H1 (cell line): ENCODE results near the gene AK5. TPM values are rescaled to one million over a fixed set of nuclear protein-coding genes. Genes with fewer than 3 reads are reported as not detected.

Source experiments
- CTCF ChIA-PET: fragments of 300-600 bp; sonication (Branson Sonifier 250); formaldehyde crosslinking; loops from one replicate; lab custom pipeline; 2021; ENCODE audit not compliant: partially characterized antibody; lab: Charles Lee
- POLR2A ChIA-PET: fragments of 300-600 bp; sonication (Branson Sonifier 250); formaldehyde crosslinking; loops from one replicate; lab custom pipeline; 2021; ENCODE audit warnings: inconsistent platforms; ENCODE audit not compliant: partially characterized antibody; lab: Charles Lee
- DNase-seq, 2 experiments: peaks; one replicate each; pipeline versions ENCODE4 v3.0.0 to v3.0.0-alpha.2; 2010 to 2022; ENCODE audit warnings: low spot score in 2 of 2, low read depth in 1 of 2, mixed read lengths in 1 of 2
- FAIRE-seq: peaks from 2 replicates; lab custom pipeline; 2011; peaks lifted over from hg19 to GRCh38; lab: Jason Lieb, UNC
- H2AFZ ChIP-seq: 2 replicates; pipeline ENCODE4 v1.8.1; 2012; ENCODE audit warnings: low read length, inconsistent platforms
- H2AK5ac ChIP-seq: 2 replicates; pipeline ENCODE4 v1.6.1; 2013; ENCODE audit warnings: low read depth, low read length
- H2BK120ac ChIP-seq: replicated peaks from 2 replicates; pipeline ENCODE3; 2013; ENCODE audit warnings: low read depth, low read length, inconsistent platforms
- H2BK12ac ChIP-seq: 2 replicates; pipeline ENCODE4 v1.6.1; 2013; ENCODE audit warnings: low read depth, low read length
- H2BK15ac ChIP-seq: 2 replicates; pipeline ENCODE4 v1.6.1; 2013; ENCODE audit warnings: low read length
- H2BK20ac ChIP-seq: 2 replicates; pipeline ENCODE4 v1.6.1; 2013; ENCODE audit warnings: low read length
- H2BK5ac ChIP-seq: 2 replicates; pipeline ENCODE4 v1.6.1; 2013; ENCODE audit warnings: low read depth, low read length
- H3K14ac ChIP-seq: 2 replicates; pipeline ENCODE4 v1.6.1; 2013; ENCODE audit warnings: inconsistent platforms; ENCODE audit not compliant: insufficient read length
- H3K18ac ChIP-seq: 2 replicates; pipeline ENCODE4 v1.6.1; 2013; ENCODE audit warnings: low read length; ENCODE audit errors: extremely low read depth
- H3K23ac ChIP-seq: 2 replicates; pipeline ENCODE4 v1.6.1; 2013; ENCODE audit warnings: inconsistent platforms; ENCODE audit not compliant: insufficient read length
- H3K23me2 ChIP-seq: 2 replicates; pipeline ENCODE4 v1.6.1; 2013; ENCODE audit warnings: low read depth, low read length
- H3K27ac ChIP-seq: 2 replicates; pipeline ENCODE4 v1.6.1; 2011; ENCODE audit warnings: low read depth, low read length, inconsistent platforms
- H3K27me3 ChIP-seq, 4 experiments: replicated peaks in 1 of 4; 1 replicate in 1 of 4; 2 replicates in 3 of 4; pipeline versions ENCODE4 v1.6.1 to v1.8.1; 2011 to 2013; ENCODE audit warnings: low read length in 3 of 4, mild to moderate bottlenecking in 3 of 4, inconsistent platforms in 2 of 4, mixed read lengths in 2 of 4, moderate library complexity in 1 of 4; ENCODE audit not compliant: control insufficient read depth in 3 of 4, insufficient read depth in 3 of 4; ENCODE audit errors: extremely low read depth in 1 of 4
- H3K36me3 ChIP-seq, 4 experiments: 2 replicates each; pipeline versions ENCODE4 v1.6.1 to v1.8.1; 2011 to 2013; ENCODE audit warnings: mild to moderate bottlenecking in 4 of 4, low read length in 3 of 4, moderate library complexity in 2 of 4, control low read depth in 1 of 4, inconsistent platforms in 1 of 4; ENCODE audit not compliant: insufficient read depth in 4 of 4, control insufficient read depth in 2 of 4
- H3K4ac ChIP-seq: replicated peaks from 2 replicates; pipeline ENCODE3; 2013; ENCODE audit warnings: low read length, low read depth, mixed read lengths, inconsistent platforms; ENCODE audit not compliant: insufficient read length
- H3K4me1 ChIP-seq, 4 experiments: replicated peaks in 1 of 4; 1 replicate in 1 of 4; 2 replicates in 3 of 4; pipeline versions ENCODE4 v1.6.1 to v1.8.1; 2011 to 2013; ENCODE audit warnings: low read length in 3 of 4, inconsistent platforms in 2 of 4, mixed read lengths in 1 of 4; ENCODE audit not compliant: insufficient read depth in 4 of 4, control insufficient read depth in 3 of 4
- H3K4me2 ChIP-seq, 2 experiments: 2 replicates each; pipeline versions ENCODE4 v1.6.1 to v1.8.1; 2011 to 2013; ENCODE audit warnings: low read depth in 2 of 2, low read length in 2 of 2, control low read depth in 1 of 2, inconsistent platforms in 1 of 2, mild to moderate bottlenecking in 1 of 2; ENCODE audit not compliant: insufficient read depth in 1 of 2
- H3K4me3 ChIP-seq, 4 experiments: fragments of 200-600, 300-600 bp in 1 of 4; sonication (generic), shearing (Covaris generic), sonication (Bioruptor Twin) in 1 of 4; 2 replicates each; pipeline versions ENCODE4 v1.5.1 to v1.8.1; 2011 to 2016; ENCODE audit warnings: low read length in 4 of 4, low read depth in 3 of 4, control low read depth in 2 of 4, inconsistent platforms in 2 of 4, mild to moderate bottlenecking in 2 of 4, mixed read lengths in 1 of 4, moderate library complexity in 1 of 4; ENCODE audit not compliant: insufficient read depth in 2 of 4; ENCODE audit errors: extremely low read depth in 1 of 4
- H3K56ac ChIP-seq: replicated peaks from 2 replicates; pipeline ENCODE3; 2013; ENCODE audit warnings: low read depth, mild to moderate bottlenecking, mixed read lengths, low read length, inconsistent platforms; ENCODE audit not compliant: insufficient read length
- H3K79me1 ChIP-seq: 2 replicates; pipeline ENCODE4 v1.6.1; 2013; ENCODE audit warnings: low read depth, low read length, control low read depth
- H3K79me2 ChIP-seq, 2 experiments: 2 replicates each; pipeline versions ENCODE4 v1.6.1 to v1.8.1; 2012 to 2013; ENCODE audit warnings: low read length in 2 of 2, mild to moderate bottlenecking in 2 of 2, inconsistent platforms in 1 of 2; ENCODE audit not compliant: insufficient read depth in 2 of 2, control insufficient read depth in 1 of 2
- H3K9ac ChIP-seq, 4 experiments: replicated peaks in 1 of 4; 1 replicate in 1 of 4; 2 replicates in 3 of 4; pipeline versions ENCODE4 v1.6.1 to v1.8.1; 2011 to 2013; ENCODE audit warnings: low read depth in 3 of 4, low read length in 3 of 4, control low read depth in 2 of 4, mild to moderate bottlenecking in 2 of 4, moderate library complexity in 2 of 4, inconsistent platforms in 1 of 4; ENCODE audit errors: extremely low read depth in 1 of 4
- H3K9me3 ChIP-seq, 2 experiments: 2 replicates each; pipeline versions ENCODE4 v1.6.1 to v1.8.1; 2012 to 2013; ENCODE audit warnings: mild to moderate bottlenecking in 2 of 2, moderate library complexity in 2 of 2, control low read depth in 1 of 2, inconsistent platforms in 1 of 2, low read depth in 1 of 2, low read length in 1 of 2, mixed read lengths in 1 of 2; ENCODE audit not compliant: insufficient read depth in 2 of 2
- H4K20me1 ChIP-seq, 2 experiments: replicated peaks in 1 of 2; 2 replicates each; pipeline versions ENCODE3 to v1.8.1; 2011 to 2013; ENCODE audit warnings: inconsistent platforms in 2 of 2, low read length in 2 of 2, mild to moderate bottlenecking in 1 of 2; ENCODE audit not compliant: insufficient read depth in 2 of 2, control insufficient read depth in 1 of 2
- H4K5ac ChIP-seq: 2 replicates; pipeline ENCODE4 v1.6.1; 2013; ENCODE audit warnings: low read length, low read depth, mixed read lengths, inconsistent platforms; ENCODE audit not compliant: insufficient read length
- H4K8ac ChIP-seq: 2 replicates; pipeline ENCODE4 v1.8.0; 2013; ENCODE audit warnings: mild to moderate bottlenecking, moderate library complexity, low read length, inconsistent platforms; ENCODE audit not compliant: insufficient read depth; ENCODE audit errors: extremely low read depth
- H4K91ac ChIP-seq: replicated peaks from 2 replicates; pipeline ENCODE3; 2013; ENCODE audit warnings: low read length, mixed read lengths, inconsistent platforms; ENCODE audit not compliant: insufficient read length
- CBX8 ChIP-seq: fragments of 300-800, 300-1000 bp; sonication (generic); IDR thresholded peaks from 2 replicates; pipeline ENCODE4 v1.7.1; 2016; ENCODE audit warnings: low read depth, low read length, borderline replicate concordance
- CEBPB ChIP-seq: IDR thresholded peaks from 2 replicates; pipeline ENCODE4 v1.6.1; 2012; ENCODE audit warnings: low read depth, low read length
- CHD1 ChIP-seq: IDR thresholded peaks from 2 replicates; pipeline ENCODE4 v1.6.1; 2012; ENCODE audit warnings: low read depth, low read length, improper control_type of control experiment
- CTBP2 ChIP-seq: IDR thresholded peaks from 2 replicates; pipeline ENCODE4 v1.7.0; 2011; ENCODE audit warnings: borderline replicate concordance, mild to moderate bottlenecking, moderate library complexity, mixed read lengths, low read length; ENCODE audit not compliant: insufficient read depth, insufficient read length
- SAP30 ChIP-seq: fragments of 300-600 bp; sonication (generic); IDR thresholded peaks from 2 replicates; pipeline ENCODE4 v1.7.1; 2012; ENCODE audit warnings: low read length, moderate library complexity, mild to moderate bottlenecking, inconsistent platforms; ENCODE audit not compliant: insufficient read depth, insufficient replicate concordance
- TBP ChIP-seq: IDR thresholded peaks from 2 replicates; pipeline ENCODE4 v1.6.1; 2011; ENCODE audit warnings: low read depth, low read length, improper control_type of control experiment
- TCF12 ChIP-seq: IDR thresholded peaks from 2 replicates; pipeline ENCODE4 v1.6.1; 2011; ENCODE audit warnings: low read depth, mild to moderate bottlenecking, low read length
- WGBS, 2 experiments: shearing (Covaris generic) in 1 of 2; methylation state at CpG; one replicate each; pipeline versions ENCODE4 v1.1.6 to v1.1.7; 2013 to 2015; ENCODE audit warnings: low lambda C conversion rate in 2 of 2, mixed read lengths in 2 of 2, inconsistent platforms in 1 of 2, low coverage in 1 of 2, missing lambda C conversion rate in 1 of 2; ENCODE audit not compliant: insufficient replicate concordance in 2 of 2, insufficient coverage in 1 of 2, insufficient read length in 1 of 2; ENCODE audit errors: extremely low coverage in 1 of 2, missing lambda C conversion rate in 1 of 2; 5-methylcytosine and 5-hydroxymethylcytosine counted together
- polyA plus RNA-seq, 7 experiments: library from polyadenylated mRNA; depleted of rRNA in 3 of 7; stranded (reverse) in 5 of 7; unstranded in 2 of 7; fragments of >200 nt in 5 of 7; fragments of 200-250 nt in 2 of 7; gene quantifications; 1 replicate in 5 of 7; 2 replicates in 1 of 7; 4 replicates in 1 of 7; pipeline versions ENCODE4 v1.2.1 to v1.2.3, GENCODE V29; 2011 to 2013; ENCODE audit warnings: missing spikeins in 2 of 7, mixed read lengths in 2 of 7
- total RNA-seq: library from RNA; stranded (reverse); fragmentation: NEBNext Ultra II Directional; extraction: Animal tissue kit (Norgen Biotek cat#: 25700); gene quantifications from 2 replicates; pipeline ENCODE4 v1.2.1, GENCODE V29; 2021

The AK5 gene
- total and polyA plus RNA-seq, 2 of the 8 experiments (the other 6 are each of a cell fraction or from before 2014, with no cell fraction given) = 2.0 to 7.1 TPM

DNA sequence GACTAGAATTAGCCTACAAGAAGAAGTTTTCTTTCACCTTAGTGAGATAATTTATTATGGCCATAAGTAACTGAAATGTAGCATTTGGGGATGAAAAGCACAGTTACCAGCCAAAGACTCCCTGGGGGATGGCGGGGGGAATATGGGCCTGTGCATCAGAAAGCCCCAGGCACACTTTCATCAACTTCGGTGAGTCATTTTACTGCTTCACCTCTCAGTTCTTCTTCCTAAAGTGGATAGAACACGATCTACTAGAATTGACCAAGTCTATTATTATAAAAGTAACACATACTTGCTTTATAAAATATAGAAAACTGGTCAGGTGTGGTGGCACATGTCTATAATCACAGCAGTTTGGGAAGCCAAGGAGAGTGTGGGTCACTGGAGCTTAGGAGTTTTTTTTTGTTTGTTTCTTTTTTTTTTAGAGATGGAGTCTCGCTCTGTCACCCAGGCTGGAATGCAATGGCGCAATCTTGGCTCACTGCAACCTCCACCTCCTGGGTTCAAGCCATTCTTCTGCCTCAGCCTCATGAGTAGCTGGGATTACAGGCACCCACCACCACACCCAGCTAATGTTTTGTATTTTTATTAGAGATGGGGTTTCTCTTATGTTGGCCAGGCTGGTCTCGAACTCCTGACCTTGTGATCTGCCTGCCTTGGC lies 258.8 kb downstream of the AK5 start:
- Histone ChIP-seq H4K20me1 (no peaks in the 10 kb centered on the region), H3K4me2 (no peak overlapping the region), H3K9me3 (no peaks in the 10 kb centered on the region), H4K91ac (no peak overlapping the region), H3K9ac (no peak overlapping the region), H3K79me1 (no peaks in the 10 kb centered on the region), H4K8ac (no peak overlapping the region), H2BK15ac (no peak overlapping the region), H3K4me3 (no peak overlapping the region), H4K5ac (no peak overlapping the region), H3K27me3 (no peaks in the 10 kb centered on the region), H2AK5ac (no peak overlapping the region), H2BK20ac (no peak overlapping the region), H2BK120ac (no peak overlapping the region), H2AFZ (no peak overlapping the region), H3K36me3 (no peaks in the 10 kb centered on the region), H3K27ac (no peak overlapping the region), H3K79me2 (no peaks in the 10 kb centered on the region), H3K4ac (no peak overlapping the region), H3K14ac (no peak overlapping the region), H3K4me1 (no peaks in the 10 kb centered on the region), H2BK12ac (no peak overlapping the region), H2BK5ac (no peak overlapping the region), H3K23ac (no peak overlapping the region), H3K23me2 (no peaks in the 10 kb centered on the region), H3K56ac (no peak overlapping the region), H3K18ac (no peak overlapping the region)
- POLR2A ChIA-PET = no interaction called here
- no peak for FAIRE-seq
- no peak for DNase-seq
- CTCF ChIA-PET = interaction anchor here (1.3 kb wide), 1 partner anchor 9 kb away, joined by 7 read pairs; no protein-coding TSS in a partner anchor
- 94% methylated on average over 5 of the region's 6 CpGs; no CpG with 5 or more reads in 1 of the 2 experiments for WGBS, 2 experiments
- TF ChIP-seq SAP30 (no peak), CBX8 (no peak), TBP (no peak), CTBP2 (no peak), TCF12 (no peak), CEBPB (no peak), CHD1 (no peak)
